GM12878 (cell line): ENCODE data around the gene MRTFA. TPM values are rescaled to one million over a fixed set of nuclear protein-coding genes. Genes with fewer than 3 reads are reported as not detected.

Source experiments
- IRF3 ChIP-seq: fragments of 450-650 bp; IDR thresholded peaks from 2 replicates; pipeline ENCODE4 v1.6.1; 2014; ENCODE audit warnings: mild to moderate bottlenecking
- NKRF ChIP-seq: fragments of 450-650 bp; conservative IDR thresholded peaks from 2 replicates; pipeline ENCODE4 v1.6.1; 2017; ENCODE audit warnings: mild to moderate bottlenecking, moderate library complexity
- RAD21 ChIP-seq: IDR thresholded peaks from 2 replicates; pipeline ENCODE4 v1.6.1; 2011; ENCODE audit warnings: mild to moderate bottlenecking, low read depth, low read length, moderate library complexity; ENCODE audit not compliant: insufficient read depth
- REST ChIP-seq: IDR thresholded peaks from 2 replicates; pipeline ENCODE4 v1.6.1; 2012; ENCODE audit warnings: mild to moderate bottlenecking, low read depth, low read length
- TCF3 ChIP-seq: IDR thresholded peaks from 2 replicates; pipeline ENCODE4 v1.6.1; 2012; ENCODE audit warnings: low read depth, mild to moderate bottlenecking, low read length, borderline replicate concordance; ENCODE audit not compliant: insufficient read depth
- ZNF384 ChIP-seq: IDR thresholded peaks from 2 replicates; pipeline ENCODE4 v1.6.1; 2012; ENCODE audit warnings: low read depth, mild to moderate bottlenecking, low read length, improper control_type of control experiment, borderline replicate concordance
- ZZZ3 ChIP-seq: IDR thresholded peaks from 2 replicates; pipeline ENCODE4 v1.6.1; 2011; ENCODE audit warnings: low read depth; ENCODE audit not compliant: control insufficient read depth, insufficient read length
- polyA plus RNA-seq, 11 experiments: library from polyadenylated mRNA; depleted of rRNA in 4 of 11; unstranded in 6 of 11; stranded (reverse) in 5 of 11; fragments of >200 nt; fragmentation: Nextera tagmentation in 4 of 11; fragmentation: Illumina TruSeq in 1 of 11; extraction: Ambion mirVana in 4 of 11; extraction: Trizol in 1 of 11; gene quantifications; 1 replicate in 1 of 11; 2 replicates in 10 of 11; pipeline versions ENCODE4 v1.2.1 to v1.2.3, GENCODE V29; 2011 to 2016; ENCODE audit warnings: inconsistent platforms in 2 of 11, missing spikeins in 2 of 11, low read depth in 1 of 11
- total RNA-seq, 4 experiments: library from RNA; depleted of rRNA in 3 of 4; stranded (reverse); fragments of >200 nt in 3 of 4; fragmentation: Illumina TruSeq in 1 of 4; extraction: Trizol in 1 of 4; gene quantifications; 2 replicates each; pipeline versions ENCODE4 v1.2.1 to v1.2.3, GENCODE V29; 2013 to 2021

Gene MRTFA
- total and polyA plus RNA-seq, 10 of the 15 experiments (the other 5 are each of a cell fraction or from before 2014, with no cell fraction given), result 2.0 to 63.9 (median 17.9) TPM

- TF ChIP-seq NKRF (no peak), ZNF384 (no peak), TCF3 (no peak), RAD21 (no peak), REST (no peak), IRF3 (no peak), ZZZ3 (no peak)
Observed at GRCh38 chr22:40602231-40602630, 34.3 kb downstream of the MRTFA start (continued).
